HG02840 (cell line): ENCODE results near the gene NRXN2.

Experiments
- ATAC-seq: cut with Tn5 transposase; IDR thresholded peaks from one replicate; pipeline ENCODE4 v1.9.1; 2021; ENCODE audit warnings: mild to moderate bottlenecking, moderate library complexity, moderate number of reproducible peaks; ENCODE audit not compliant: unreplicated experiment, low FRiP score

Gene NRXN2

DNA sequence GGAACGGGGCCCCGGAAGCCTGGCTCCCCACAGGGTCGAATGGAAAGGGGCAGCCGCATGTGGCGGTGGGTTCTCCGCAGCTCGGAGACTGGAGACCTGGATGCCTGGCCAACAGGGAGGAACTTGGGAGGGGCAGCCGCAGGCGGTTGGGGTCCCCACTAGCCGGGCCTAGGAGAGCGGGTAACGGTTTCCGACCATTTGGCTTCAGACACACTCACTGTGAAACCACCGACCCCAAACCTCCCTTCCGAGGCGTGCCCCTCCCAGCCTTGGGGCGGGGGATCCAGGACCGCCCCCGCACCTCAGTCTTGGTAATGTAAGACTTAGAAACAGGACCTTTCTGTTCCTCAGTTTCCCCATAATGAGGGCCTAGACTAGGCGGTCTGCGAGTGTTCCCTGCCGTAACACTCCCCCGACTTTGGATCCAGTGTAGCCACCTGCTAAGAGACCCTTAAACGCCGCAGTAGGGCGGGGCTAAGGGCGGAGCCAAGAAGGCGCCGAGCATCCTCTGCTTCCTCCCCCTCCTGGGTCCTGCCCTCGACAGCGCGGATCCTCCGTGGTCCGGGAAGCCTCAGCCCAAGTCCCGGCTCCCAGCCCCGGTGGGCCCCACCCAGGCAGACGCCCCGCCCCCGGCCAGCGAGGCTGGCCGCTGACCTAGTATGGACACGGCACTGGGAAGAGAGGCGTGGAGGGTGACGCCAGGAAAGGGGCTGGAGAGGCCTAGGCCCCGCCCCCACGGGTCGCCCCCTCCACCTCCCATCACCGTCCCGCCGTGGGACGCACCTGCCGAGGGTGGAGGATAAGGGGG, 22.7 kb upstream of the NRXN2 start:
- no peak for ATAC-seq

DNA sequence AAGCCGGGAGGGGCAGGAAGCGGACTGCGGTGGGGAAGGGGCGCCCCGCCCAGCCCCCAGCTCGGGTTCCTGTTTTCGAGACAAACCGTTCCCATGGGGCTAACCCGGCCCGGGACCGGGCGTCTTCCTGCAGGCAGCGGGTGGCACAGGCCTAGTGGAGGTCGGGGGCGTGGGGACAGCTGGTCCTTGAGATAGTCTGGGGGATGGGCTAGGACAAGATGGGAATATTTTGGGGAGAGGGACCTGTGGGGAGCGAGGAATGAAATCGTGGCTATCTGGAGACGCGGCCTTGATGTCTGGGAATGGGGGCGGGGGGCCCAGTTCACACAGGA, 22.2 kb upstream of the NRXN2 start:
- no peak for ATAC-seq

DNA sequence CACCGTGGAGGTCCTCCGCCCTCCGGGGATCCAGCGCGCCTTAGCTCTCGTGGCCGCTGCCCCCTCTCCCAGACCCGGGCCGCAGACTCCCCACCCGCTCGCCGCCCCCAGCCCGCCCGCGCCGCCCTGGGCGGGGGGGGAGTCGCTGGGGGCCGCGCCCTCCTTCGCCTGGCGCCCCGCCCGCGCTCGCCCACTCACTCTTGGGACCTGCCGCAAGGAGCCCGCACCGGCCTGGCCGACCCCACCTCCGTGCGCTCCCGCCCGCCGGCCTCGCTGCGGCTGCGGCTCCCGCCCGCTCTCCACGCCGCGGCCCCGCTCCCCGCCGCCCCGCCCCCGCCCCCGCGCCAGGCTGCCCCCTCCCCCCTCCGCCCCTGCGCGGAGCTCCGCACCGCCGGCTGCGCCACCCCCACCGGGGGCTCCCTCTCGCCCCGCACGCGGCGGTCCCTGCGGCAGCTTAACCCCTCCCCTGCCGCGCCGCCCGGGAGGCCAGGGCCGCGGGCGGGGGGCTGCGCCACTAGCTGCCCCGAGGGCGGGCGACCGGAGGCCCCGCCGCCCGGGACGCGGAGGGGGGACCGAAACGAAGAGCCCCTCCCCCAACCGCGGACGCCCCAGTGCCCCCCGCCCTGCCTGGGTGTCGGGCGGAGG, 21.7 kb upstream of the NRXN2 start:
- no peak for ATAC-seq

DNA sequence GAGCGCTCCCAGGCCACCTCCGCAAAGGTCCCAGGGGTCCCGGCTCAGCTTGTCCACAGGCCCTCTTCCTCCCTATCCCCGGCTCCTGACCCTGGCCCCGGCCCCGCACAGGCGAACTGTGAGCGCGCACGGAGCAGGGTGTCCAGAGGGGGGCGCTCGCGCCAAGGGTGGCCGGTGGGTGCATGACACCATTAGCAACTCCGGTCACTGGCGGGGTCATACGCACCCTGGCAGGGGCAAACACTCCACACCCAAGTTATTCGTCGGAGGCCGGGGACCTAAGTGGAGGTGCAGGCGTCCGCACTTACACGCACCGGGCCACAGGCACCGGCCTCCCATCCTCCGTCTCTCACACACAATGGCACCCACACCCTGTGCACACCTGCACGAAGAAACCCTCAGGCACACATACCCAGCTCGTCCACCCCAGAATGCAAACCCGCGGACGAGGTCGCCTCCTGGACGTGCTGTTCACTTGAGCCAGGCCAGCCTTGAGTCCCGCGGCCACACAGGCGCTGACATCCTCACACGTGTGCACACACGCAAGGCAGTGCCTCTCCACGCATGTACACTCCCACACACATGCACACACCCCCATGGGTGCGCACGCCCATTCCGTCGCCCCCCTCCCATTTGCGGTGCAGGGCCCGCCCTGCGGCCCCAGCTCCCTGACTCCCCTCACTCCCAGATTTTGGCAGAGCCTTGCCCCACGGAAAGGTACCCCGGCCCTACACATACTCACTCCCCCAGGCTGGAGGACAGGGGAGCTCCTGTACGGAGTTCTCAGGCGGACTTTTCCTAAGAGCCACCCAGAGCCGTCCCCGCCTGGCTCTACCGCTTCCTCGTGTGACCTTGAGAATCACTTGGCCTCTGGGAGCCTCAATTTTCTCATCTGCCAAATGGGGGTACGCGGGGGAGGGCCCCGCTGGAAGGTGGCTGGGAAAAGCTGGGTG, 20.9 kb upstream of the NRXN2 start, which contains the start of gene RASGRP2:
Gene RASGRP2, minus strand, starts transcription at position 552 of the 953 bp plus-strand sequence. CDS start 1,276 bp downstream, outside the sequence.
- no peak for ATAC-seq

DNA sequence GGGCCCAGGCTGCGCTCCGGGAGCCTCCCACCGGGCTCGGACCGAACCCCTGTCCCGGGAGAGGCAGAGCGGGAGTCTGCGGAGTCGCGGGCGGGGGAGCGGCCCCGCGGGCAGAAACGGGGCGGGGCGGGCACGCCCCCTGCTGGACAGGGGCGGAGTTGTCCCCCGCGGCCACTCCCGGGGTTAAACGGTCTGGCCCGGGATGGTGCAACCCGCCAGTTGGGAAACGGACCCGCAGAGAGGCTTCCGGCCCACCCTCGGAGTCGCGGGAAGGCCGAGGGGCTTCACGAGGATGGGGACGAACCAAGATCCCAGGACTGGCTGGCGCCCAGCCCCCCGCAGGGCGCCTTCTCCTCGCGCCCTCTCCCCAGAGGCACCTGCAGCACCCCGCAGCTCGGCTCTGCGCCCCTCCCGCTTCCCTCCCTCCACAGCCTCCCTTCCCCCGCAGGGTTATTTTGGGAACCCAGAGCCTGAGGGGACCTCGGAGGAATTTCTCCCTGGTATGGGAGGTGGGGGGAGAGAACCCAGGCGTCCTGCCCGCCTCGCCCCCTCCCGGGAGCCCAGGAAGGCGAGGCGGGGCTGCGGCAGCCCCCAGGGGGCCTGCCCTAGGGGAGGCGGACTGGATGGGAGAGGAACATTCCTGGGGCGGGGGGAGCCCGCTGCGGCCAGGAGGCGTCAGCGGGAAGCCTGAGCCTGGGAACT, 20.0 kb upstream of the NRXN2 start:
- no peak for ATAC-seq

DNA sequence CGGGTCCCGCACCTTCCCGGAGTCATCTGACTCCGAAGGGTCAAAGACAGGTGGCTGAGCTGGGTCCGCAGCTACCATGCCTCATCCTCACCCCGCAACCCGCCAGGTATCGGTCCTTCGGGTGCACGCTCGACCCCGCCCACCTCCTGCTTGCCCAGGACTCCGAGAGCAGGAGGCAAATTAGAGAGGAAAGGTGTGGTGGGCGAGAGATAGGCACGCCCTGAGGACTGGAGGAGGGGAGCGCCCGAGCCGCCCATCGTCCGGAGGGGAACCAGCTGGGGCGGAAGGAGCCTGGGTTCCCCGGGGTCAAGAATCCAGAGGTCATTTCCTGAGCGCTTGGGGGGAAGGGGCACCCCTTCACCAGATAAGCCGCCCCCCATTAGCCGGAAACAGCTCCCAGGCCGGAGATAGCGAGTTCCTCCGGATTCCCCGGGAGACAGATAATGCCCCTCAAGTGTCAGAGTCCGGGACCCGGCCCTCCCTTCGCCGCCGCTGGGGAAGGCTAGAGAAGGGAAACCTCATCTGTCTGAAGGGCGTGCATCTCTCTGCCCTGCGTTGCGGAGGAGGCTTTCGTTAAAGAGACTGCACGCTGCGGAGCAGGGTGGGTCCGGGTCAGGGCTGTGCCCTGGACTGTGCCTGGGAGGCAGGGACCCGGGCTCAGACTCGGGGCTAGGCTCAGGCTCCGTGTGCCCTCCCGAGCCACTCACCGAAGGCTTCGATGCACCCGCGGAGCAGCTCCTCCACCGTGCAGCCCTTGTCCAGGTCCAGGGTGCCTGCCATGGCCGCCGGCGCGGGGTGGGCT, 19.3 kb upstream of the NRXN2 start:
- ATAC-seq, result no peak

DNA sequence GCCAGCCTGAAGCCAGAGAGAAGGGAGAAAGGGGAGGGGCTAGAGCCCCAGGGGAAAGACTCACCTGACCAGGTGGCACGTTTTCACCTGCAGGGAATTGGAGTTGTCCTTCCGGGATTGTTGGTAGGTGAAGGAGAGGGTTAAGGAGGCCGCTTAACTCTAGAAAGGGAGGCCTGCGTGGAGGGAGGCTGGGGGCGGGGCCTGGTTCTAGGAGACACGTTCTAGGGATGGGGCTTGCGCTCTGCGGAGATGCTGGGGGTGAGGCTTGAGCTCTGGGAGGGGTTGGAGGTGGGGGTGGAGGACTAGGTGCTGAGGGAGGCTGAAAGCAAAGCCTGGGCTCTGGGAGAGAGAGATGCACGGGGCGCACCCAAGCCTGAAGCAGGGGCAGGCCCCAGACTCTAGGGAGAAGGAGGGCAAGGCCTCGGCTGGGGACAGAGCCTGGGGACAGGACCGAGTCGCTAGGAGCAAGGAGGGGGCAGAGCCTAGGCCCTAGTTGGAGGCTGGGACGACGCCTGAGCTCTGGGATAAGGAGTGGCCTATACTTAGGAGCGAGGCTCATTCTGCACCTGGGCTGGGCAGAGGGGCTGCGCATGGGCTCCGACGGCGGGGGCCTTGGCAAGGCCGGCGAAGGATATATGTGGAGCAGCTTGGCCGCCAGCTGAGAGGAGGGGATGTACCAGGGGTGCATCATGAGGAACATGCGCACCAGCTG, 18.5 kb upstream of the NRXN2 start:
- ATAC-seq, result no peak

DNA sequence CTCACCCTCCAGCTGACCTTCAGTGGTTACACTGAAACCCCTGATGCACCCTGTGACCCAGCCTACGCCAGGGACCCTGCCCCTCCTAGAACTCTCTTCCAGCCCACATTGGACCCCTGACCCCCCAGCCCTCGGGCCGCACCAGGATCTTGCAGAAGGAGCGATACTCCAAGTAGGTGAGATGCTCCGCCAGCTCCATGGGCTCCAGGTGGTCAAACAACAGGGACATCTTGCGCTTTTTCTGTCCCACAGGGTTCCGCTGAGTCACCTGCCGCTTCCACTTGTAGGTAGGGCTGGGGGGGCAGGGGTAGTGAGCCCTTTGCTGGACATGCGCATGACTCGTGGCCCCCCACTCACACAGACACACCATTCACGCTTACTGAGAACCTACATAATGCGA, 16.9 kb upstream of the NRXN2 start:
- no peak for ATAC-seq

DNA sequence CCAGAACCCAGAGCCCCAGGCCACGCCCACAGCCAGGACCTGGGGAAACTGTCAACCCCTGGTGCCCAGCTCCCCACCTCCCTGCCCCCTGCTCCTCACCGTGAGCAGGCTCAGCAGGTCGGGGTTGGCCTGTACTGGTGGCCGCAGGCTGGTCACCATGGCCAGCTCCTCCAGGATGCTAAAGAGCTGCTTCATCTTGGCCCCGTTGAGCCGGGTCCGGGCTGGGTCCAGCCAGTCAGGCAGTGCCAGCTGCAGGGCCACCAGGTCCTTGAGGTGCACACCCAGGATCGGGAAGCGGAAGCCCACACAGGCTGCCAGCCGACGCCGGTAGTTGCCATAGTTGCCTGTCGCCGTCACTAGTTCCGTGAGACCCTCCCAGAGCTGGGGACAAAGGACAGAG, 13.7 kb upstream of the NRXN2 start:
- no peak for ATAC-seq

DNA sequence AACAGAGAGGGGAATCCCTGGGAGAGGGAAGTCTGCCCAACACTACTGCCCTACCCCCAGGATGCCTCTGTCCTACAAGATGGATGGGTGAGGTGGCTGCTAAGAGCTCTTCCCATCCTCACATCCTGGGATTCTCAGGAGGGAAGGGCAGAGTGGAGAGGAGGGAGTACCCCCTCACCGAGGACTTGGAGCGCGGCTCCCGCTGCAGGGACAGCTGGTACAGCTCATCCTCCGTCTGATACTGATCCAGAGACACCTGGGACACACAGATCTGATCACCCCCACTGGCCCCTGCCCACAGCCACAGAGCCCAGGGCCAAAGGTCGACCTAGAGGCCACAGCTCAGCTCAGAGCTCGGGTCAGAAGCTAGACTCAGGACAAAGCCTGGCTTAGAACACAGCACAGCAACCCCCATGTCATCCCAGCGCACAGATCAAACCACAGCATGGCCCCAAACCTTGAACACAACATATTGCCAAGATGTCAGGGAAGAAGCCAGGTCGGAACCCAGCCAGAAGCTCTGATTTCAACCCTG, 12.8 kb upstream of the NRXN2 start:
- no peak for ATAC-seq

DNA sequence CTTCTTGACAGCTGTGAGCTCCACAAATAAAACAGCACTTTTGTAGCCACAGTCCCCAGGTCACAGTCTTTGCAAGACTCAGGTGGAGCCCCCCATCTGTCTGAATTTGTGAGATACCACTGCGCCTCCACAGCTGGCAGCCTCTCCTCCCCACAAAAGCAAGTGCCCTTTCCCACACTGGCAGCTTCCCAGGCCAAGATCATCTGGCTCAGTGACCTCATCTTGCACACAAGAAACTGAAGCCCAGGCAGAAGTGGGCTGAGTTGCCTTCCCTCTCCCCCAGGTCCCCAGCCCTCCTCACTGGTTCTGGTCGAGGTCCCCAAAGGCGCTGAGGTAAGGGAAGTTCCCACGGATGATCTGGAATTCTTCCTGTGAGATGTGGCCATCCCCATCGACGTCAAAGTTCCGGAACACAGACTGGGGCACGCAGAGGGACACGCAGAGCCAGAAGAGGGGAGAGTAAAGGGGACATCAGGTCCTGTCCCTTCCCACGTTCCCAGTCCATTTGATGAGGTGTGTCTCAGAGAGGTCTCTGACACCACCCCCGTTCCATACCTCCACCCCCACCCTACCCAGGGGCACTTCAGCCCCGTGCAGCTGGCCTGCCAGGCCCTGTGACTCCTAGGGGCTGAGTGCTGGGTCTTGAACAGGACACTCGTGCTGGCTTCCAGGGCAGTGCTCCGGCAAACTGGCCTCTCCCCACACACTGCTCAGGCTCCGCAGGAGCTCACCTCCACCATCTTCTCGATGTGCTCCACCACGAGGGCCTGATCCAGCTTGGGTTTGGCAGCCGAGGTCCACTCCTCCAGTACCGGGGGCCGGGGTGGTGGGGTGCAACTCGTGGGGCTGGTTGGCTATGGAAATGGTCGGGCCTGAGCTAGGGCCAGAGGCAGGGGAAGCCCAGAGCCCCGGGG, 12.1 kb upstream of the NRXN2 start:
- ATAC-seq, result no peak

DNA sequence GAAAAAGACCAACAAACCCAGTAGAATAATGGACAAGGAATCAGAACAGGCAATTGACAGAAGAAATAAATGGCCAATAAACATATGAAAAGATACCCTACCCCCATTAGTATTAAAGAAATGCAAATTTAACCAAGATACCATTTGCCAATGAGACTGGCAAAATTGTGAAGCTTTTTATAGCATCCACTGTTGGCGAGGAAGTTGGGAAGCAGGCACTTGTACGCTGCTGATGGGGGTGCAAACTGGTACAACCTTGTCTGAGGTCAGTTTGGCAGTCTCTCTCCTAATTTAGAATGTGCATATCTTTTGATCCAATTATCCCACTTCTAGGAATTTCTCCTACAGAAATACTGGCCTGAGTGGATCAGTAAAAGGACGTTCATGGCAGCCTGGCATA, 8.6 kb upstream of the NRXN2 start:
- no peak for ATAC-seq

DNA sequence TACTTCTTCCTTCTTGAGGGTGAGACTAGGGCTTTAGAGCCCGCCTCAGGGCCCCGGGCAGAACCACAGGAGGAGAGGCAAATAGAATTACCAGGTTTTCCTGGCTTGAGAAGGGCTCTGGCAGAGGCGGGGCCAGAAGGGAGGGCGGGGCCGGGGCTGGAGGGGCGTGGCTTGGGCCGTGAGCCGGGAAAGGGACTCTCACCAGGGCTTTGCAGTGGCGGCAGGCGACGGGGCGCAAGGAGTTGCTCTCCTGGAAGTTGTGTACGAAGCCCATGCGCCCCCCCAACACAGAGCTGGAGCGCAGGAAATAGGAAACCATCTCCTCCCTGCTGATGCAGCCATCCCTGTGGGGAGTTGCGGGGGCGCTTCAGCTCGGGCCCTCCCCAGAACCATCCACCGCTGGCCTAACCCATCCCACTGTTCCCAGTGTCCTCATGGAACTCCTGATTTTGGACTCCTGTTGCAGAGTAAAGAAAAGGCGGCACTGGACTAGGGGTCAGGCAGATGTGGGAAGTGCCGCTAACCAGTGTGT, 6.9 kb upstream of the NRXN2 start:
- no peak for ATAC-seq

DNA sequence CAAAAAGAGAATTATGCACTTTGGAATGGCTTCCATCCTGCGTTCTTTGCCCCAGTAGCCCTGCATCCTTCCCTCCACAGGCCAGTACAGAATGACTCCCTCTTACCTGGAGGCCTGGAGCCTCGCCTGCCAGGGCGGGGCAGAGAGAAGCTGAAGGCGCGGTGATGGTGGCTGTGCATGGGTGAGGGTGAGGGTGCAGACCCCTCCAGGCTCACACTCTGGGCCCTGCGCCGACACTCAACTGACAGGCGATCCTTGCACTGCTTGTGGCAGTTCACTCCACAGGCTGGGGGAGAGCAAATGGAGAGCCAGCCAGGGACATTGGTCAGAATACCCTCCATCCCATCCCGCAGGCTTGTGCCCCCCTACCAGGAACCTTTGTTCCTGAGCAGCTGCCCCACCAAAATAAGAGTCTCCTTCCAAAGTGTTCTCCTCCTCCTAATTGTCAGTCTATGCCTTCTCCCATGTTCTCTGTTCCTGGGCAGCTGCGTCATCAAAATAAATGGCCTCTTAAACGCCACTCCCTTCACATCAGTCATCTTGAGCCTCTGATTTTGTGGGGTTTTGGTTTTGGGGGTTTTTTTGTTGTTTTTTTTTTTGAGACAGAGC, 5.9 kb upstream of the NRXN2 start:
- ATAC-seq, result no peak

DNA sequence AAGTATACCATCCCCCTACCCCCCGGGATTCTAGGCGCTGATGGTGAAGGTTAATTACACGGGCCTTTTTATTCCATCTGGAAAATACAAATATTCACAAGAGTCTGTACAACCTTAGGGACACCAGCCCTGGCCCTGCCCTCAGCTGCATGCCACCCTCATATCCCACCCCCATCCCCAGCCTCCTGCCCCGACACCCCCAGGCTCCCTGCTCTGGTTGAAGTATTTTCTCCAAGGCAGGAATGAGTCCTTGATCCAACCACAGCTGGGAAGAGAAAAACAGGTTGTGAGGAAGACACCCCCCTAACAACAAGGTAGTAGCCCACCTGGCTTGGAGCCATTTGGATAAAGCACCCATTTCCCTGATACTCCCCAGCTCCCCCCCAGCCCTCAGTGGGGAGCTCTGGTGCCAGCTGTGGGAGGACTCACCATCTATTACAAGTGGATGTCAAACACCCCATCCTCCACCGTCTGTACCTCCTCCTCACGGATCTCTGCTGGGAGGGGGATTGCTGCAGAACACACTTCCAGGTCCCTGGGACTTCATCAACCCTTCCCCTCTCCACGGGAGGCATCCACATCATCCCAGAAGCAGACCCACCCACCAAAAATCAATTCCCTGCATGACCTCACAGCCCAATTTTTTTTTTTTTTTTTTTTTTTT, 4.0 kb upstream of the NRXN2 start:
- no peak for ATAC-seq

DNA sequence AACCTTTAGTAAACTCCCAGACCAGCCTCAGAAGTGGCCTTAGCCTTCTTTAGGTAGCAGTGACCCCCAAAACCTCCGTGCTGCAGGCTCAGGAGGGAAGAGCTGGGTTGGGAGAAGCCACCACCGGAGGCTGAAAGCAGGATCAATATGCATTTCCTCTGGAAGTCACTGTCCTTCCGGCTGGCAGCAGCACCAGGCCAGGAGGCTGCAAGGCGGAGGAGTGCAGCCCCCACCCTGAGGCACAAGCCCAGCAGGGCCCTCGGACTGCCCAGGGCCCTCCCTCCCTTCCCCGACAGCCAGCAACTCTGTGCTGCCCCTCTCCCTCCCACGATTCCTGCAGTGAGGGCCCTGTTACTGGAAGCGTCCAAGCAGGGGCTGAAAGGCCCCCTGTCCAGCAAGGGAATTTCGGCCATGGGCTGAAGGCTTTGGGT, 3.2 kb upstream of the NRXN2 start:
- ATAC-seq, result no peak
